IPS-NIHi7 (cell line): Measurements from ENCODE around the gene OR5L1.

Source experiments
- DNase-seq: peaks from one replicate; pipeline ENCODE4 v3.0.0; 2012; ENCODE audit warnings: mixed read lengths; ENCODE audit errors: extremely low spot score

Gene OR5L1

DNA sequence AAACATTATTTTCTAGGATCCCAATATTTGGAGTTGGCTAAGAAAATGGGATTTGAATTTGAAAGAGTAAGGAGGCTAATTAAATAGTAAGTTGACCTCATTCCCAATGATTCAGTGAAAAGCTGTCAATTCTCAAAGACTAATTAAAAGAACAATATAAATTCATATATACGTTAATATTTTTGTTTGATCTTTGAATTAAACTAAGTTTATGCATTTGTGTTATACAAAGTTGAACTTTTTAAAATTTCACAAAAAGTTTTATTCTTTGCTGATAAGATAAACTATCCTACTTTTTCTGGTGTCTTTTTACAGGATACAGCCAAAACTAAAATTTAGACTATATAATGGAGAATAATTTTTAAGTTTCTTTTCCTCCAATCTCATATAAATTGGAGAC is at the start of gene OR5L1:
Gene OR5L1, plus strand, starts transcription at position 301 of the 400 bp plus-strand sequence. CDS start 100 bp downstream, outside the sequence.
- DNase-seq, result no peak

DNA sequence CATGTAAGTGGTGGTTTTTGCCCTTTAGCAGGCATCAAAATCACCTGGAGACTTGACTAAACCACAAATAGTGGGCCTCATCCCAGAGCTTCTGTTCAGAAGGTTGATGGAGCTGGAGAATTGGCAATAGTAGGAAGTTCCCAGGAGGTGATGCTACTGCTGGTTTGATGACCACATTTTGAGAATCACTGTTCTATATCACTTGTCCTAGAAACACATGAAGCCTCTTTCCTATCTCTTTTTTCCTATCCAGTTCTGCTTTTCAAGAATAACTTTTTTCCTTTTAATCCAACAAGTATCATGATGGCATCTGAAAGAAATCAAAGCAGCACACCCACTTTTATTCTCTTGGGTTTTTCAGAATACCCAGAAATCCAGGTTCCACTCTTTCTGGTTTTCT is 38.0 kb upstream of the OR5L1 start, which contains the start of gene OR5D13:
Gene OR5D13, plus strand, starts transcription at position 301 of the 400 bp plus-strand sequence. Its CDS starts 0 bp downstream, at position 301.
- DNase-seq, result no peak

DNA sequence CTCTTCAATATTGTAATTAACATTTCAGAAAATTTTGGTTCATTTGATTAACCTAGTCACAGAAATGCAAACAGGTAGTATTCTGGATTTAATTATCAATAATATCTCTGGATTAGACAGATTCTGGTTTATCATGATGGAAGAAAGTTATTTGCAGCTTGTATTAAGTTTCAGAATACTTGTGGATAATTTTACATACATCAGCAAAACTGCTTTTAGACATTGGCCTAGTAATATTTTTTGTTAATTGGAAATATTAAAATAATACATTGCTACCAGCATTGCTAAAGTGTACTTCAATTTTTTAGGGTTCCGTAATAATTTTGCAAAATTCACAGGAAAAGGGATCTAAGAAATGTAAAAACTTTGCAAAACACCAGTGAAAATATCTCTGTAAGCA is 19.6 kb upstream of the OR5L1 start:
- DNase-seq, result no peak

GRCh38 chr11:55793321-55793720 is 17.8 kb upstream of the OR5L1 start:
- no peak for DNase-seq

DNA sequence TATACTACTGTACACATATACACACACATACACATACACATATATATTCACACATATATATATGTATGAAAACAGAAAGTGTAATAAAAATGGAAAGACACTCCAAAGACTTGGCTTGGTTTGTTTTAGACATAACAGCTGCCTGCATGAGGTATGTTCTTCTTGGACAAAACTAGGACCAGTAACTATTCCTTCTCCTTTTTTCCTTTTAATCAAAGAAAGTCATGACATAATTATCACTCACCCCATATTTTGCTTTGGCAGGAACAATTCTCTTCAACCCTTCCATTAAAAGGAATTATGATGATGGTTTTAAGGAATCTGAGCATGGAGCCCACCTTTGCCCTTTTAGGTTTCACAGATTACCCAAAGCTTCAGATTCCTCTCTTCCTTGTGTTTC is 15.9 kb upstream of the OR5L1 start, which contains the start of gene OR5D14:
Gene OR5D14, plus strand, starts transcription at position 301 of the 400 bp plus-strand sequence. Its CDS starts 0 bp downstream, at position 301.
- no peak for DNase-seq

GRCh38 chr11:55806248-55806647 is 4.9 kb upstream of the OR5L1 start:
- no peak for DNase-seq

DNA sequence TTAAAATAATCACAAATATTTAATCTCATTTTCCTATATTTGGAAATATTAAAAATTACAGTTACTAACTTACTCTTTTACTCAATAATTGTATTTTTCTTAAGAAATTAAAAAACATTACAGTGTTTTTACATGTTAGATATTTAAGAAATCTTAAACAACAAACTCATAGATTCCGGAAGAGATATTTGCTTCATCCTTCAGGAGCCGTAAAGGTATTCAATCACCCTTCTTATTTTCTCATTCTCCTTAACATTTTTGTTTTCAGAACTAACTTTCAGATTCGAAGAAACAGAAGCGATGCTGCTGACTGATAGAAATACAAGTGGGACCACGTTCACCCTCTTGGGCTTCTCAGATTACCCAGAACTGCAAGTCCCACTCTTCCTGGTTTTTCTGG is 8.2 kb downstream of the OR5L1 start, which contains the start of gene OR5D18:
Gene OR5D18, plus strand, starts transcription at position 301 of the 400 bp plus-strand sequence. Its CDS starts 0 bp downstream, at position 301.
- DNase-seq, result no peak

- DNase-seq, result no peak
Observed at GRCh38 chr11:55826919-55827318, 15.8 kb downstream of the OR5L1 start, which contains the start of gene OR5L2. TSS of gene OR5L2 (plus strand) at chr11:55827219. CDS start at chr11:55827219, 0 bp downstream.

DNA sequence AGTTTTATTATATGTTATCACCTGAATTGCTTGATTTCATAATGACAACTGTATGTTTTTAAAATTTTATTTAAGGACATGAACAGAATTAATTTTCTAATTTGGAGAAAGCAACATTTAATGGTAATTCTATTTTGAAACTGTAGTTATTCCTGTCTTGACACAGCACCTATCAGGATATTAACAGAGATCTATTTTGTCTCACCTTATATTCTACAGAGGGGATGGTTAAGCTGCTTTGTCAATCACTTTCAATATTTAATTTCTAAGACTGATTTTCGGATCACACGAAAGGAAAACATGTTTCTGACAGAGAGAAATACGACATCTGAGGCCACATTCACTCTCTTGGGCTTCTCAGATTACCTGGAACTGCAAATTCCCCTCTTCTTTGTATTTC is 27.3 kb downstream of the OR5L1 start, which contains the start of gene OR5D16:
Gene OR5D16, plus strand, starts transcription at position 301 of the 400 bp plus-strand sequence. Its CDS starts 0 bp downstream, at position 301.
- DNase-seq, result no peak

- no peak for DNase-seq
Observed at GRCh38 chr11:55847453-55847852, 36.3 kb downstream of the OR5L1 start.

DNA sequence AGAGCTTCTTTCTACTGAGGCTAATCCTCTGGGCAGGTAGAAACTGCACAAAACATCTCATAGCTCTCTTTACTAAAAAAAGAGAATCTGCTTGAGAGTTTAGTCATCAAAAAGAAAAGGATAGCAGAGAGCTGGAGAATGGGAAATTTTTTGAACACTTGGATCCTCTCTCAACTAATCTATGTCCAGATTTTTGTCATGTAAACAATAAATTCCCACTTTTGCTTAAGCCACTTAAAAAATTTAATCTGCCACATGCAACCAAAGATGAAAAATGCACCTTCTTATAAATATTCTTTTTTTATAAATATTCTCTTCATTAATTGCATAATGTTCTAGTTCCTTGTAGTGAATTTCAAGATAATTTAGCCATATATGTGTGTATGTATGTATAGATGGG is 37.9 kb downstream of the OR5L1 start:
- DNase-seq, result no peak

- no peak for DNase-seq
Observed at GRCh38 chr11:55852141-55852540, 41.0 kb downstream of the OR5L1 start.

GRCh38 chr11:55854704-55855103 is 43.5 kb downstream of the OR5L1 start:
- no peak for DNase-seq
